ENCODE data around the gene LINC01488. TPM values are rescaled to one million over a fixed set of nuclear protein-coding genes. Genes with fewer than 3 reads are reported as not detected.

Gene LINC01488
- total RNA-seq, 1 experiment from 2014 or later: not detected

GRCh38 chr11:69539416-69540117 is 58.1 kb downstream of the LINC01488 start:
- peak in 1 of 2 experiments; percentile 35 for DNase-seq
- H3K4me1 ChIP-seq (replicated peaks; ENCODE audit: insufficient read depth): no peaks in the 10 kb centered on the region
- intact Hi-C loops (cut with micrococcal nuclease; ENCODE audit: unreplicated experiment): loop anchor here (5.0 kb wide), 1 partner anchor 98 kb away; no protein-coding TSS in a partner anchor
- H3K27ac ChIP-seq: no peak overlapping the region
- no peaks in the 10 kb centered on the region for H4K20me1 ChIP-seq (ENCODE audit: insufficient read depth)
- no peaks in the 10 kb centered on the region for H3K9me2 ChIP-seq (ENCODE audit: insufficient read depth)
- no peaks in the 10 kb centered on the region for H3K36me3 ChIP-seq (ENCODE audit: low read depth)
- no peak overlapping the region for H3K4me3 ChIP-seq
- TF ChIP-seq EZH2 (IDR thresholded peaks at IDR 0.05; ENCODE audit: low read depth) (no peak), CTCF (conservative IDR thresholded peaks at IDR 0.05) (no peak)
- H3K27me3 ChIP-seq (ENCODE audit: insufficient read depth, low read depth): 0 out of 2 replicates have a peak, but pooled peaks cover 5% of the 10 kb centered on the region
- no peak overlapping the region for H2AFZ ChIP-seq
- H3K79me2 ChIP-seq (ENCODE audit: low read depth): no peaks in the 10 kb centered on the region
- no peaks in the 10 kb centered on the region for H3F3A ChIP-seq (ENCODE audit: insufficient read depth, low read depth)
- POLR2A ChIA-PET (ENCODE audit: unreplicated experiment): interaction anchor here (0.5 to 0.7 kb wide), 2 partner anchors 103 to 899 kb away, joined by 3 read pairs; no protein-coding TSS in a partner anchor
- no peaks in the 10 kb centered on the region for H3K9me3 ChIP-seq (ENCODE audit: insufficient read depth, low read depth)
- CTCF ChIA-PET: interaction anchor here (0.6 kb wide), 1 partner anchor 1261 kb away, joined by 3 read pairs; no protein-coding TSS in a partner anchor
- BruUV-seq (replicated peaks): no TSS peak
- H3K4me2 ChIP-seq: no peak overlapping the region

GRCh38 chr11:69540118-69541000 is 58.9 kb downstream of the LINC01488 start:
- Histone ChIP-seq H3K27ac (no peak overlapping the region), H3K4me1 (replicated peaks; ENCODE audit: insufficient read depth) (no peaks in the 10 kb centered on the region), H3K9me2 (ENCODE audit: insufficient read depth) (no peaks in the 10 kb centered on the region), H4K20me1 (ENCODE audit: insufficient read depth) (no peaks in the 10 kb centered on the region), H2AFZ (no peak overlapping the region), H3K4me3 (no peak overlapping the region), H3F3A (ENCODE audit: insufficient read depth, low read depth) (no peaks in the 10 kb centered on the region), H3K79me2 (ENCODE audit: low read depth) (no peaks in the 10 kb centered on the region), H3K4me2 (no peak overlapping the region), H3K27me3 (ENCODE audit: insufficient read depth, low read depth) (0 out of 2 replicates have a peak, but pooled peaks cover 5% of the 10 kb centered on the region), H3K9me3 (ENCODE audit: insufficient read depth, low read depth) (no peaks in the 10 kb centered on the region), H3K36me3 (ENCODE audit: low read depth) (no peaks in the 10 kb centered on the region)
- peak in 1 of 2 experiments; percentile 80 for DNase-seq
- ChIA-PET POLR2A (ENCODE audit: unreplicated experiment) (interaction anchor here (0.5 to 0.7 kb wide), 2 partner anchors 104 to 898 kb away, joined by 3 read pairs; no protein-coding TSS in a partner anchor), CTCF (interaction anchor here (0.6 to 0.7 kb wide), 3 partner anchors 272 to 1262 kb away, joined by 3 to 9 read pairs (median 3); no protein-coding TSS in a partner anchor)
- no peak for TF ChIP-seq EZH2 (IDR thresholded peaks at IDR 0.05; ENCODE audit: low read depth)
- intact Hi-C loops (cut with micrococcal nuclease; ENCODE audit: unreplicated experiment): loop anchor here (5.0 kb wide), 1 partner anchor 97 kb away; no protein-coding TSS in a partner anchor
- no TSS peak for BruUV-seq (replicated peaks)

GRCh38 chr11:69541001-69541285 is 59.5 kb downstream of the LINC01488 start:
- Histone ChIP-seq H3K79me2 (ENCODE audit: low read depth) (no peaks in the 10 kb centered on the region), H3K36me3 (ENCODE audit: low read depth) (no peaks in the 10 kb centered on the region), H4K20me1 (ENCODE audit: insufficient read depth) (no peaks in the 10 kb centered on the region), H3F3A (ENCODE audit: insufficient read depth, low read depth) (no peaks in the 10 kb centered on the region), H3K9me3 (ENCODE audit: insufficient read depth, low read depth) (no peaks in the 10 kb centered on the region), H3K4me3 (no peak overlapping the region), H3K27me3 (ENCODE audit: insufficient read depth, low read depth) (0 out of 2 replicates have a peak, but pooled peaks cover 7% of the 10 kb centered on the region), H3K4me1 (replicated peaks; ENCODE audit: insufficient read depth) (no peaks in the 10 kb centered on the region), H3K27ac (no peak overlapping the region), H3K4me2 (no peak overlapping the region), H2AFZ (no peak overlapping the region), H3K9me2 (ENCODE audit: insufficient read depth) (no peaks in the 10 kb centered on the region)
- TF ChIP-seq EZH2 (IDR thresholded peaks at IDR 0.05; ENCODE audit: low read depth) (no peak), CTCF (conservative IDR thresholded peaks at IDR 0.05) (no peak)
- intact Hi-C loops (cut with micrococcal nuclease; ENCODE audit: unreplicated experiment): loop anchor here (5.0 kb wide), 1 partner anchor 96 kb away; no protein-coding TSS in a partner anchor
- DNase-seq: no peak
- no TSS peak for BruUV-seq (replicated peaks)
- CTCF ChIA-PET: interaction anchor here (0.6 to 0.7 kb wide), 2 partner anchors 272 to 530 kb away, joined by 3 to 9 read pairs; no protein-coding TSS in a partner anchor
- POLR2A ChIA-PET (ENCODE audit: unreplicated experiment): no interaction called here

Data from PC-9 (cell line).